ENCODE results near the gene CD300LF.

DNA sequence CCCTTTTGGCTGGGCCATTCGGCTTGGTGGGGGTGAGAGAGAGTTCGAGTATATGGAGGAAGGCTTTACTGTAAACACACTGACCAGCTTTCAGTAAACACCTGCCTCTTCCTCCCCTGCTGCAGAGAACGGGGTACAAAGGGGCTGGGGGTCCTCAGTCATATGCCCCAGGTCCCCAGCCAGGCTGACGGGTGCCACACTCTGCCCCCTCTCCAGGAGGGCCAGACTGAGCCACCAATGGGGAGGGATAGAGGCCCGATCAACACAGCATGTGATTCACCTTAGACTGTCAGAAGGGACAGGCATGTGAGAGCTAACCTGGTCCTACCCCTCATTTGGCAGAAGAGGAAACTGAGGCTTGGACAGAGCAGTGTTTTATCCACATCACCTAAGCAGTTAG is 48.7 kb upstream of the CD300LF start:
- TF ChIP-seq EZH2 (IDR thresholded peaks at IDR 0.05; ENCODE audit: borderline replicate concordance, insufficient read depth, low read depth, low read length, poor library complexity, severe bottlenecking) = no peak
- TF ChIP-seq, protein P1, sequence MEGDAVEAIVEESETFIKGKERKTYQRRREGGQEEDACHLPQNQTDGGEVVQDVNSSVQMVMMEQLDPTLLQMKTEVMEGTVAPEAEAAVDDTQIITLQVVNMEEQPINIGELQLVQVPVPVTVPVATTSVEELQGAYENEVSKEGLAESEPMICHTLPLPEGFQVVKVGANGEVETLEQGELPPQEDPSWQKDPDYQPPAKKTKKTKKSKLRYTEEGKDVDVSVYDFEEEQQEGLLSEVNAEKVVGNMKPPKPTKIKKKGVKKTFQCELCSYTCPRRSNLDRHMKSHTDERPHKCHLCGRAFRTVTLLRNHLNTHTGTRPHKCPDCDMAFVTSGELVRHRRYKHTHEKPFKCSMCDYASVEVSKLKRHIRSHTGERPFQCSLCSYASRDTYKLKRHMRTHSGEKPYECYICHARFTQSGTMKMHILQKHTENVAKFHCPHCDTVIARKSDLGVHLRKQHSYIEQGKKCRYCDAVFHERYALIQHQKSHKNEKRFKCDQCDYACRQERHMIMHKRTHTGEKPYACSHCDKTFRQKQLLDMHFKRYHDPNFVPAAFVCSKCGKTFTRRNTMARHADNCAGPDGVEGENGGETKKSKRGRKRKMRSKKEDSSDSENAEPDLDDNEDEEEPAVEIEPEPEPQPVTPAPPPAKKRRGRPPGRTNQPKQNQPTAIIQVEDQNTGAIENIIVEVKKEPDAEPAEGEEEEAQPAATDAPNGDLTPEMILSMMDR (IDR thresholded peaks at IDR 0.05) = no peak

All from B cell (primary cell).